ENCODE measurements around the gene IL10RA.

Gene IL10RA

GRCh38 chr11:117950993-117951961 is 34.9 kb upstream of the IL10RA start:
- H3K4me3 ChIP-seq (replicated peaks; ENCODE audit: low read depth, low read length): no peak overlapping the region
- no peak for DNase-seq (ENCODE audit: low read depth)
- no peak for TF ChIP-seq CTCF (IDR thresholded peaks at IDR 0.05; ENCODE audit: low read length, missing control alignments)

- DNase-seq (ENCODE audit: low read depth): no peak
- no peak overlapping the region for H3K4me3 ChIP-seq (replicated peaks; ENCODE audit: low read depth, low read length)
- no peak for TF ChIP-seq CTCF (IDR thresholded peaks at IDR 0.05; ENCODE audit: low read length, missing control alignments)
Measured at GRCh38 chr11:117953024-117953671, 33.0 kb upstream of the IL10RA start.

GRCh38 chr11:117958949-117959348 is 27.2 kb upstream of the IL10RA start:
- DNase-seq (ENCODE audit: low read depth): no peak
- TF ChIP-seq CTCF (IDR thresholded peaks at IDR 0.05; ENCODE audit: low read length, missing control alignments): no peak
- H3K4me3 ChIP-seq (replicated peaks; ENCODE audit: low read depth, low read length): no peak overlapping the region

- H3K4me3 ChIP-seq (replicated peaks; ENCODE audit: low read depth, low read length): no peak overlapping the region
- no peak for DNase-seq (ENCODE audit: low read depth)
- no peak for TF ChIP-seq CTCF (IDR thresholded peaks at IDR 0.05; ENCODE audit: low read length, missing control alignments)
Measured at GRCh38 chr11:117959438-117960149, 26.6 kb upstream of the IL10RA start.

- TF ChIP-seq CTCF (IDR thresholded peaks at IDR 0.05; ENCODE audit: low read length, missing control alignments): no peak
- DNase-seq (ENCODE audit: low read depth): no peak
- no peak overlapping the region for H3K4me3 ChIP-seq (replicated peaks; ENCODE audit: low read depth, low read length)
Measured at GRCh38 chr11:117960406-117960805, 25.8 kb upstream of the IL10RA start.

- H3K4me3 ChIP-seq (replicated peaks; ENCODE audit: low read depth, low read length): no peak overlapping the region
- no peak for TF ChIP-seq CTCF (IDR thresholded peaks at IDR 0.05; ENCODE audit: low read length, missing control alignments)
- DNase-seq (ENCODE audit: low read depth): no peak
Measured at GRCh38 chr11:117961896-117962295, 24.3 kb upstream of the IL10RA start.

All from fibroblast of pulmonary artery (primary cell).